Measurements from ENCODE around the gene ZNF746.
"Not testable (repeated sequence)": the region's sequence is repeated elsewhere in the genome, so short reads cannot be mapped to it uniquely, and the experiment has no call there.

The ZNF746 gene

GRCh38 chr7:149457766-149458165 is 39.8 kb downstream of the ZNF746 start:
- DNase-seq, result no peak

GRCh38 chr7:149456506-149457421 is 40.8 kb downstream of the ZNF746 start:
- no peak for DNase-seq

DNA sequence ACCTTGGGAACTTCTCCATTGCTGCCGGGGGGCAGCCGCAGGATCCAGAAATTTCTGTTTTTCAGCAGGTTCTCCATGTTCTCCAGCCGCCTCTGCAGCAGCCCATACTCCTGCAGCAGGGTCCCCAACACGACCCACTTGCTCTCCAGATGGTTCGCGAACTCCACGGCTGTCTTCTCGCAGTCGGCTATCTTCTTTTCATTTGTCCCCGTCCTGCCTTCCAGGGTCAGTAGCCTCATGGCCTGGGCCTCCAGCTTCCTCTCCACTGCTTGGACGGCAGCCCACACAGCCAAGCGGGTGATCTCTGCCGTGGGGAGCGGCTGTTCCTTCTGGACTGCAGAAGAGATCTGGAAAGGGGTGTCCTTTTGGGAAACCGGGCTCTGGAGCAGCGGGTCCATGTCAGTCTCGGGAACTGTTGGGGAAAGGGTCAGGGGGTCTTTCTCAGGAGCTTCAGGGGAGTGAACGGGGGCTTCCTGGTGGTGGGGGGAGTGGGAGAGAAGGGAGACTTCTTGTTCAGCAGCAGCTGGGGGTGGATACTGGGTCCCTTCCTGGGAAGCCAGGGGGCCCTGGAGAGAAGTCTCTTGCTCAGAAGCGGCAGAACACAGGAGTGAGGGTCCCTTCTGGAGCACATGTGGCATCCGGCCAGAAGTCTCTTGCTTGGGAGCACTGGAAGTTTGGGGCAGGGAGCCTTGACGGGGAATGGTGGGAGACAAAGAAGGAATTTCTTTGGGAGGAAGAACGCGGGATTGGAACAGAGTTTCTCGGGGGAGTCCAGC is 42.2 kb downstream of the ZNF746 start:
- DNase-seq, result no peak

- DNase-seq, result no peak
These were observed 42.9 kb downstream of the ZNF746 start for GRCh38 chr7:149454750-149455149.

GRCh38 chr7:149454006-149454405 is 43.6 kb downstream of the ZNF746 start:
- DNase-seq, result no peak

DNA sequence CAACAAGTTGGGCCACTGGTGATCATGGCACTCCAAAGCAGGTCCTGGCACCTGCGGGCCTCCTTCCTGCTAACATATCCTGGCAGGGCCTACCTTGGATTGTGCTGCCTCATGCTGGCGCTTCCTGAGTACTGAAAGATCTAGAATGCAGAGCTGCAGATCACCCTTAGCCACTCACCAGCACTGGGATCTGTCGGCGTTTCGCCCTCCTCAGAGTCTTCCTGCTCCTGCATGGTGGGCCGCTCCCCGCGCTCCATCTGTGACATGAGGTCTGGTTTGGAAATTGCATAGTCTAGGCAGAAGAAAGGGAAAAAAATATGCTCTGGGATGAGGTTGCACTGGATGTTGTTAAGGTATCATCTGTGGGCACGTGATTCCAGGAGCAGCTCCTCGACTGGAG is 46.8 kb downstream of the ZNF746 start:
- no peak for DNase-seq

GRCh38 chr7:149449897-149450296 is 47.7 kb downstream of the ZNF746 start:
- no peak for DNase-seq

- DNase-seq, result no peak
These were observed 48.6 kb downstream of the ZNF746 start for GRCh38 chr7:149448961-149449360.

GRCh38 chr7:149446026-149446425 is 51.6 kb downstream of the ZNF746 start:
- not testable (repeated sequence) for DNase-seq

DNA sequence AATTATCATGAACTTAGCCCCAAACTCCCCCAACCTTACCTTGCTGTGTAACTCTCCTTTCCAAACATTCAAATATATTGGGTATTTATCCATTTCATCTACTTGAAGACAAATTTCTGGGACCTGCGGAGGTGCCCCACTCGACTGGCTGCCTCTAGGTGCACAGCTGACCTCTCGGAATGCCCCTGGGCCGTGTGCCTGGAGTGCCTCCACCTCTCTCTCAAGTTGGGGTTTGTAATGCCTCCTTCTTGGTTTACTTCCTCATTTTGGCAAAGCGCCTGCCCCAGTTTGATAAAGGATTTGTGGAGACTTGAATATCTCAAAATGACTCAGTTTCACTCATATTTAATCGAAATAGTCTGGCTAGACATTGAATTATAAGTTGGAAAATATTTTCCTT is 53.3 kb downstream of the ZNF746 start:
- DNase-seq, result no peak

- DNase-seq, result no peak
These were observed 54.1 kb downstream of the ZNF746 start for GRCh38 chr7:149443523-149443922.

- no peak for DNase-seq
These were observed 54.7 kb downstream of the ZNF746 start for GRCh38 chr7:149442924-149443323.

DNA sequence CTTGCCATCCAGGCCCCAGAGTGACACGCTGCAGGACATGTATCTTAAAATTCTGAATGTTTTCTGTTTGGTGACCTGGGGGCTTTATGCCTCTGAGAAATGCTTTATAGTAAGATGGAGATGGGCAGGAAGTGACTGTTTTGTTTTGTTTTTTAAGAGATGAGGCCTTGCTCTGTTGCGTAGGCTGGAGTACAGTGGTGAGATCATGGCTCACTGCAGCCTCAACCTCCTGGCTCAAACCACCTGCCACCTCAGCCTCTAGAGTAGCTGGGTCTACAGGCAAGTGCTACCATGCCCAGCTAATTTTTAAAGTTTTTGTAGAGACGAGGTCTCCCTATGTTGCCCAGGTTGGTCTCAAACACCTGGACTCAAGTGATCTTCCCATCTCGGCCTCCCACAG is 57.4 kb downstream of the ZNF746 start:
- peak in 1 of 2 donors; percentile 17 for DNase-seq

DNA sequence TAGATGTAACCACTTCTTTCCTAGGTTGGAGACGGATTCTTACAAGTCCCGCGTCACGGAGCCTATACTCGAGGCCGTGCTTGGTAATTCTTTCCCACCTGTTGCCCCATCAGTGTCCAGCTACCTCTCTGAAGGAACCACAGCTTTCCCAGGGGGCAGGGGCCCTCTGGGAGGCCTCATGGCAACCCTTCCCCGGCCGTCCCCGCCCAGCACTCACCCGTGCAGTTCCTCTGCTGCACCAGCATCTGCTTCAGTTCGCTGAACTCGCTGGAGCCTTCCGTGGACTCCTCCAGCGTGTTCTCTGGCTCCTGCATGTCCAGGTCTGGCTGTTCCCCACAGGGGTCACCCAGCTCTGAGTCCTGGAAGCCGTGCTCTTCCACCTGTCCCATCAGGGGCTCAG is 61.3 kb downstream of the ZNF746 start:
- no peak for DNase-seq

GRCh38 chr7:149433124-149433523 is 64.5 kb downstream of the ZNF746 start:
- no peak for DNase-seq

DNA sequence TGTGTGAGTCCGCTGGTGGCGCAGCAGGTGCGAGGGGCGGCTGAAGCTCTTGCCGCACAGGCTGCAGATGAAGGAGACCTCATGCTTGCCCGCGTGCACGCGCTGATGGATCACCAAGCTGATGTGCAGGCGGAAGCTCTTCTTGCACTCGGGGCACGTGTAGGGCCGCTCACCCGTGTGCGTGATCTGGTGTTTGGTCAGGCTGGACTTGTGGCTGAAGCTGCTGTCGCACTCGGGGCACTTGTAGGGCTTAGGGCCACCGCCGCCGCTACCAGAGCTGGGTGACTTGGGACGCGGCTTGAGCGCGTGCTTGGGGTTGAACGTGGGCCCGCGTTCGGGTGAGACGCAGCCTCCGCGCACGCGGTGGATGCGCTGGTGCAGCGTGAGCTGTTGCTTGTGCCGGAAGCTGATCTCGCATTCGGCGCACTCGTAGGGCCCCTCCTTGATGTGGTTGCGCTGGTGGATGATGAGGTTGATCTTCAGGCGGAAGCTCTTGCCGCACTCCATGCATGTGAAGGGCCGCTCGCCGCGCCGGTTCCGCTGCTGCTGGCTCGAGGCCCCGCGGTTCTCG is 65.4 kb downstream of the ZNF746 start:
- DNase-seq, result no peak

- no peak for DNase-seq
These were observed 66.0 kb downstream of the ZNF746 start for GRCh38 chr7:149431486-149432120.

DNA sequence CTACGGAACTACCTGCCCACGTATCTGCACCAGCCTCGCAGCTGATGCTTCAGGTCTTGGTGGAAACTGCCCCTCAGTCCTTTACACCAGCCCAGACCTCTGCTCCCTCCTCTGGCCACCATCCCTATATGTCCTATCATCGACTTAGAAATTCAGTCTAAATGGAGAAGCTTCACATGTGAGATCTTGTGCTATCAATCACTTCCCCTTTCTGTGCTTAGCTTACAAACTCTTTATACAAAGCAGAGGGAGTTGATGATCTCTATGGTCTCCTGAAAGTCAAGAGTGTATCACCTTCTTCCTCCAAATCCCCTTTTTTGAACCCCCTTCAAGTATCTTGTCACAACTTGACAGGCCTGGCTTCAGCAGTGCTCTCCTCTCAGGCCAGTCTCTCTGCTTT is 67.4 kb downstream of the ZNF746 start:
- no peak for DNase-seq

- no peak for DNase-seq
These were observed 69.7 kb downstream of the ZNF746 start for GRCh38 chr7:149427893-149428292.

DNA sequence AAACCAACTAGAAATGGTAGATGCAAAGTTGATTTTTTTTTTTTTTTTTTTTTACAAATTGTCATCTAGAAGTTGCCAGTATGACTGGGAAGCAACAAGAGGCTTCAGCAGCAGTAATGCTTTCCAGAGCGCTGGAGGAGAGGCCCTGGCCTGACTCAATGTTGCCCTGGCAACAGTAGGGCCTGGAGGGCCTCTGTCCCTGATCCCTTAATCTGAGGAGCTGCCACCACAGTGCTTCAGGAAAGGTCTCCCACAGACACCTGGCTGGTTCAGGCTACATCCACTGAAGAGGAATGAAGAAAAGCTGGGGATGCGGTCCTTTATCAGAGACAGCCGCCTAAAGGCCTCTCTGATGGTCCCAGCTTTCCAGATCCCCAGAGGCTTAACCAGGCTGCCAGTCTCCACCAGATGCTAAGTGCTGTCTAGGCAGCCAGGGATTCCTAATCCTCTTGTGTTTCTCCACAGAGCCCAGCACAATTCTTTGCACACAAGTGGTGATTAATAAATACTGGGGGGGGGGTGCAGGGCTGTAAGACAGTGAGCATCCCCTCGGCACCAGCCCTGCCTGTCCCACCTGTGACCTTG is 70.4 kb downstream of the ZNF746 start:
- no peak for DNase-seq

GRCh38 chr7:149423449-149424110 is 74.0 kb downstream of the ZNF746 start:
- no peak for DNase-seq

- no peak for DNase-seq
These were observed 74.7 kb downstream of the ZNF746 start for GRCh38 chr7:149422914-149423301.

All from CD4-positive, alpha-beta T cell treated with Interleukin-4 for 1 hour (primary cell).